KOPT-K1 (cell line): ENCODE data around the gene CAPRIN1.
"Not testable (repeated sequence)": the region's sequence is repeated elsewhere in the genome, so short reads cannot be mapped to it uniquely, and the experiment has no call there.

Experiments
- H3K27ac ChIP-seq: fragments of 200-600 bp; sonication (generic); 2 replicates; pipeline ENCODE4 v1.5.1; 2016; ENCODE audit warnings: antibody characterized with exemption, mild to moderate bottlenecking, low read depth, low read length; ENCODE audit not compliant: poor library complexity, severe bottlenecking
- H3K36me3 ChIP-seq: fragments of 200-600 bp; sonication (generic); 2 replicates; pipeline ENCODE4 v1.5.1; 2017; ENCODE audit warnings: antibody characterized with exemption, mild to moderate bottlenecking, low read length, moderate library complexity; ENCODE audit not compliant: insufficient read depth
- H3K9me3 ChIP-seq: fragments of 200-600 bp; sonication (generic); 2 replicates; pipeline ENCODE4 v1.5.1; 2017; ENCODE audit warnings: antibody characterized with exemption, low read length, mild to moderate bottlenecking; ENCODE audit not compliant: insufficient read depth, poor library complexity, severe bottlenecking

CAPRIN1 gene

DNA sequence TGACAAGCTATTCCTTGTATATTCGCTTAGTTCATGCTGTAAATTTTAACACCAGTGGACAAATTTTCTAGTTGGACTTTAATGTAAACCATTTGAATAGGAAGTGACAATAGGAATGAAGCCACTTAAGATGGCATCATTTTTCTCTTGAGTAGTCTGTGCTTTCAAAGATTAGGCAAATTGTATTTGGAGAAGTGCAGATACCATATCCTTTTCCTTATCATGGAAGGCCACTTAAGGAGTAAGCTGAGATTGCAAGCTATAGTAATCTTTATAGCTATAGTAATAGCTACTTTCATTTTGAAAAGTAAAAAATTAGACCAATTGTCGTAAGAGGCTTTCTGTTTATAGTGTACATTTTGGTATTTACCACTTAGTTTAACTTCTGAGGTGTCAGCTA, 12.8 kb downstream of the CAPRIN1 start:
- H3K9me3 ChIP-seq: no peaks in the 10 kb centered on the region
- peaks cover 92% of the 10 kb centered on the region for H3K36me3 ChIP-seq
- H3K27ac ChIP-seq: no peak overlapping the region

DNA sequence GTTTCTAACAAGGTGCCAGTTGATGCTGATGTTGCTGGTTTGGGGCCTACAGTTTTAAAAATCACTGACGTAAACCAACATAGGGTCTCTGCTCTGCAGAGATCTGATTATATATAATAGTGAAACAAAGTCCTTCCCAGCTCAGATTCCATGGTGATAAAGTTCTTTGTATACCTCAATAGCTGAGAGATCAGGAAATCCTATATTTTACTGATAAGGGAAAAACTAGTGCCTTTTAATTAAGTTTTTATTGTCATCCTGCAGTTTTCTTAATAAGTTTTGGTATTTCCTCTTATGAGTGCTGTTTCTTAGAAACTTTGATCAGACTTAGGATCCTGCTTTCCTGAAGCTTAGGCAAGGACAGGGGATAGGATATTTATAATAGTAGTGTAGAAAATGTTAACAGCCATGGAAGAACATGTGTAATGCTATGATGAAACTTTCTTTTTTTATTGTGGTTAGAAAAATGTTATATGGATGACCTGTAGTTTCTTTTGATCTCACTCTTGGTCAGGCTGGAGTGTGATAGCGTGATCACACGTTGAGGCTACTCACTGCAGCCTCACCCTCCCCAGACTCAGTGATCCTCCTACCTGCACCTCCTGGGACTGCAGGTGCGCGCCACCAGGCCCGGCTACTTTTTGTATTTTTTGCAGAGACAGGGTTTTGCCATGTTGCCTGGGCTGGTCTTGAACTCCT, 14.1 kb downstream of the CAPRIN1 start:
- Histone ChIP-seq H3K9me3 (no peaks in the 10 kb centered on the region), H3K36me3 (peaks cover 92% of the 10 kb centered on the region), H3K27ac (no peak overlapping the region)

DNA sequence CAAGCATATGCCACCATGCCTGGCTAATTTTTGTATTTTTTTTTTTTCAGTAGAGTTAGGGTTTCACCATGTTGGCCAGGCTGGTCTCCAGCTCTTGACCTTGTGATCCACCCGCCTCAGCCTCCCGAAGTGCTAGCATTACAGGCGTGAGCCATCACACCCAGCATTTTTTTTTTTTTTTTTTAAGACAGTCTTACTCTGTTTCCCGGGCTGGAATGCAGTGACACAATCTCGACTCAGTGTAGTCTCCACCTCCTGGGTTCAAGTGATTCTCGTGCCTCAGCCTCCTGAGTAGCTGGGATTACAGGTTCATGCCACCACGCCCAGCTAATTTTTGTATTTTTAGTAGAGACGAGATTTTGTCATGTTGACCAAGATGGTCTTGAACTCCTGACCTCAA, 15.2 kb downstream of the CAPRIN1 start:
- not testable (repeated sequence) for H3K27ac ChIP-seq, H3K9me3 ChIP-seq
- H3K36me3 ChIP-seq: peaks cover 92% of the 10 kb centered on the region

DNA sequence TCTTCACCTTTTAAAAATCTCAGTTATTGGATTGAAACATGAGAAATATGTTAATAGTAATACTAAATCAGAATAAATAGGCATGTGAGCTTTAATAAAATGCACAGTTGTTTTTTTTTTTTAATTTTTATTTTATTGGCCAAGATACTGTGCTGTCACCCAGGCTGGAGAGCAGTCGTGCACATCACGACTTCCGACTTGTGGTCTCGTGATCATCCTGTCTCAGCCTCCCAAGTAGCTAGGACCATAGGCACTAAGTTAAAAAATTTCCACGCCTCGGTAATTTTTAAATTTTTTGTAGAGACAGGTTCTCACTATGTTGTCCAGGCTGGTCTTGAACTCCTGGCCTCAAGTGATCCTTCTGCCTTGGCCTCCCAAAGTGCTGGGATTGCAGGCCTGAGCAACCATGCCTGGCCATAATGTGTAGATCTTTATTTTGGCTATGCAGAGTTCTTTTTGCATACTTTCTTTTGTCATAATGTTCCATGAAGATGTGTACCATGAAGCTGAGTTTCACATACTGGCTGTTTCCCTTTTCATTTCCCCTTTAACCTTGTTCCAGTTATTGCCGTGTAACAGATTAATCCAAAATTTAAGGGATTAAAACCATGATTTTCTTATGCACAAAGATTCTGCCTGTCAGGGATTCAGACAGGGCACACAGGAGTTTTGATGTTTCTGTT, 16.0 kb downstream of the CAPRIN1 start:
- H3K9me3 ChIP-seq: no peaks in the 10 kb centered on the region
- peaks cover 92% of the 10 kb centered on the region for H3K36me3 ChIP-seq
- no peak overlapping the region for H3K27ac ChIP-seq

DNA sequence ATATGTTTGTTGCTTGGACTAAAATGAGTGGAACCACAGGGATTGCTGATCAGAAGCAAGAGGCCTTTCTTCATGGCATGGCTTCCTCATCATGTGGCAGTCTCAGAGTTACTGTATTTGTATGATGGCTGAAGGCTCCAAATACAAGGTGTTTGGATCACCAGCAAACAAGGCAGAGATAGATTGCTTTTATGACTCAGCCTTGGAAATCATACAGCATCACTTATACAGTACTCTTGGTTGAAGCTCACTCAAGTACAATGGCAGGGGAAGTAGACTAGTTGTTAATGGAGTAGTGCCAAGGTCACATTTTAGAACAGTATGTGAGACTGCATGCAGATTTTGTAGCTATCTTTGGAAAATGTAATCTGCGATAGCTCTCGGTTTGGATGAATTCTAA, 16.6 kb downstream of the CAPRIN1 start:
- Histone ChIP-seq H3K27ac (no peak overlapping the region), H3K9me3 (no peaks in the 10 kb centered on the region), H3K36me3 (peaks cover 92% of the 10 kb centered on the region)

DNA sequence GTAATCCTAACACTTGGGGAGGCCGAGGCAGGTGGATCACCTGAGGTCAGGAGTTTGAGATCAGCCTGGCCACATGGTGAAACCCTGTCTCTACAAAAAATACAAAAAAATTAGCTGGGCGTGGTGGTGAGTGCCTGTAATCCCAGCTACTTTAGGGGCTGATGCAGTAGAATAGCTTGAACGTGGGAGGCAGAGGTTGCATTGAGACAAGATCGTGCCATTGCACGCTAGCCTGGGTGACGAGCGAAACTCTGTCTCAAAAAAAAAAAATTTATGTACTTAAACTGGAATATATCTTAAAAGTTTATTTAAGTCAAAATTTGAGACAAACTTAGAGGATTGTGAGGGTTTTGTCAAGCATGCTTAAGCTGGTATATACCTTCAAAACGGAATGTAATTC, 19.8 kb downstream of the CAPRIN1 start:
- not testable (repeated sequence) for H3K27ac ChIP-seq, H3K9me3 ChIP-seq
- peaks cover 94% of the 10 kb centered on the region for H3K36me3 ChIP-seq

DNA sequence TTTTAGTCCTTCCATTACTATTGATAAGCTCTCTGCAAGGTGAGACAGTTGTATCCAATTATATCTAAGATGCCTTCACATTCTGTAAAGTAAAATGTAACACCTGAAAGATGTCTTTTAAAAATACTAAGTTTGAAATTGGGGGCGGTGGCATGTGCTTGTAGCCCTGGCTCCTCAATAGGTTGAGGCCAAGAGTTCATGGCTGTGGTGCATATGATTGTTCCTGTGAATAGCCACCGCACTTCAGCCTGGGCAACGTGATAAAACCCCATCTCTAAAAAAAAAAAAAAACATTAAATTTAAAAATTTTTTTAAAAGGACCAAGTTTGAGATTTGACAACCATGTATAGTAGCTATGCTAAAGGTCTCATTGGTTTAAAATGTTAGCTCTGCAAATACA, 20.5 kb downstream of the CAPRIN1 start:
- H3K27ac ChIP-seq: no peak overlapping the region
- peaks cover 95% of the 10 kb centered on the region for H3K36me3 ChIP-seq
- H3K9me3 ChIP-seq: no peaks in the 10 kb centered on the region

DNA sequence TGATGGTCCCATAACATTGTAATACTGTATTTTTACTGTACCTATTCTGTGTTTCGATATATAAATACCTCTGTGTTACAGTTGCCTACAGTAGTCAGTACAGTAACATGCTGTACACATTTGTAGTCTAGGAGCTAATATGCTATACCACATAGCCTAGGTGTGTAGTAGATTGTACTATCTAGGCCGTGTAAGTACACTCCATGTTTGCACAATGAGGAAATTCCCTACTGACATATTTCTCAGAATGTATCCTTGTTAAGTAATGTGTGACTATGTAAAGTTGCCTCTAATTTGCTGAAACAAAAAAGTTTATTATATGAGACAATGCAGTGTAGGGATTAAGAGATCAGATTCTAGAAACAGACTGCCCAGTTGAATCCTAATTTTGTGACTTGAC, 21.3 kb downstream of the CAPRIN1 start:
- Histone ChIP-seq H3K36me3 (peaks cover 95% of the 10 kb centered on the region), H3K27ac (no peak overlapping the region), H3K9me3 (no peaks in the 10 kb centered on the region)

DNA sequence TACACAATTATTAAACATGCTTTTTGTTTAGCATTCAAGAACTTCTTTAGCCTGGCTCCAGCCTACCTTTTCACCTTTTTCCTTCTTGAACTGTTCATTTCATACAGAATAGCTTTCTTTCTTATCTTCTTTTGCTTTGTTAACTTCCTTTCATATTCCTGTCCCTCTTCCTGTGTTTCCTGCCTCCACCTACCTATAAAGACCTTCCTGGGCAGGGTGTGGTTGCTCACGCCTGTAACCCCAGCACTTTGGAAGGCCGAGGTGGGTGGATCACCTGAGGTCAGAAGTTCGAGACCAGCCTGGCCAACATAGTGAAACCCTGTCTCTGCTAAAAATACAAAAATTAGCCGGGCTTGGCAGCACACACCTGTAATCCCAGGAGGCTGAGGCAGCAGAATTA, 22.9 kb downstream of the CAPRIN1 start:
- no peaks in the 10 kb centered on the region for H3K9me3 ChIP-seq
- H3K36me3 ChIP-seq: peaks cover 100% of the 10 kb centered on the region
- H3K27ac ChIP-seq: no peak overlapping the region

DNA sequence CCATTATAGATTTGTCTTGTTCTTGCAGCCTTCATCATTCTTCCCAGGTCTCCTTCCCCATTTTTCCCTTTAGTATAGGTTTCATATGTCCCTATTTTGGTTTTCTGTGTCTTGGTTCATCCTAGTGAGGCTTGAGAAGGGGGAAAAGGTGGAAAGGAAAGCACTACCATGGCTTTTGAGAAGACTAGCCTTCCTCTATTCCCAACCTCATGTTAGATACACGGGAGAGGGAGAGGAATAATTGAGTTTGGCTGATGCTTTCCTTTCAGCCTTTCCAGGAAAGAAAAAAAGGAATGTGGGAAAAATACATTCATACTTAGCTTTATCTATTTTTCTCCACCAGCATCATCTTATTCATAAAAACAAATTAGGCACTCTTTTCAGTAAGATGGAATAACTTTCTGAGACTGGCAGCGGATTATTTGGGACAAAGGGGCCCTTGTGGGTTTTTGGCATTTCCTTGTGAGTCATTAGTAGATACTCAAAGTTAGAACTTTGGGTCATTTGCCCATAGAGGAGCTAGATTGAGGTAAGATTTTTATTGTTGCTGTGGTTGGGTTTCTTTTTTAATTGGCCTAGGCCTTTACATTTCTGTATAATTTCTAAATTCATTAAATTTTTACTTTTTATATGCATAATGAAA, 23.8 kb downstream of the CAPRIN1 start:
- Histone ChIP-seq H3K36me3 (peaks cover 100% of the 10 kb centered on the region), H3K27ac (no peak overlapping the region), H3K9me3 (no peaks in the 10 kb centered on the region)

DNA sequence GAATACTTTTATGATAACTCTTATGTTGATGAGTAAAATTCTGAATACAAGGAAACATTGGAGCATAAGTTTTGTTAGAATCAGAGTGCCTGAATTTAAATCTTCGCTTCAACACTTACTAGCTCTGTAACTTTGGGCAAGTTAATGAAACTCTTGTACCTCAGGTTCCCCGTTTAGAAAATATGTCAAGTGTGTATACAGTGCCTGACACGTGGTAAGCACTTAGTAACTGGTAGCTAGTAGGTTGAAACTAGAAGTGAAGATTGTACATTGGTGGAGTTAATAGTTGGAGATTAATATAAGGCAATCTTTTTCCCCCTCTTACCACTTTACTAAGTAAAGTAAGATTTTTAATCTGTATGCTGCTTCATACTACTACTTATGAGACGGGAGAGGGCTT, 29.1 kb downstream of the CAPRIN1 start:
- Histone ChIP-seq H3K27ac (no peak overlapping the region), H3K36me3 (peaks cover 100% of the 10 kb centered on the region), H3K9me3 (no peaks in the 10 kb centered on the region)

DNA sequence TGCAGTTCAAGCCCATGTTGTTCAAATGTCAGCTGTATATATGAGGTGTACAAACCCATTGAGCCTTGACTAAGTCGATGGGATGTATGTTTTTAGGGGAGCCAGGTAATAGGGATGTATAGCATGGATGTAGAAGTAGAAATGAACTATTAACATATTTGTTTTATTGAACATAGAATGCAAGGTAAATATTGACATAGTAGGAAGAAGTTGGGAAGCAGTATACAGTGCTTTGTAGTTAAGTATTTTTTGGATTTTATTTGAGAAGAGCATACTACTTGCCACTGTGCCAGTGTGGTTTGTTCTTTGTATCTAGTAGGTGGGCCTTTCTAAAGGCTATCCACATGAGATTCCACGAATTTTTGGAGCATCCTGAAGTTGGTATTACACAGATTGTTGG, 33.1 kb downstream of the CAPRIN1 start:
- H3K27ac ChIP-seq: no peak overlapping the region
- H3K36me3 ChIP-seq: peaks cover 100% of the 10 kb centered on the region
- H3K9me3 ChIP-seq: no peaks in the 10 kb centered on the region

DNA sequence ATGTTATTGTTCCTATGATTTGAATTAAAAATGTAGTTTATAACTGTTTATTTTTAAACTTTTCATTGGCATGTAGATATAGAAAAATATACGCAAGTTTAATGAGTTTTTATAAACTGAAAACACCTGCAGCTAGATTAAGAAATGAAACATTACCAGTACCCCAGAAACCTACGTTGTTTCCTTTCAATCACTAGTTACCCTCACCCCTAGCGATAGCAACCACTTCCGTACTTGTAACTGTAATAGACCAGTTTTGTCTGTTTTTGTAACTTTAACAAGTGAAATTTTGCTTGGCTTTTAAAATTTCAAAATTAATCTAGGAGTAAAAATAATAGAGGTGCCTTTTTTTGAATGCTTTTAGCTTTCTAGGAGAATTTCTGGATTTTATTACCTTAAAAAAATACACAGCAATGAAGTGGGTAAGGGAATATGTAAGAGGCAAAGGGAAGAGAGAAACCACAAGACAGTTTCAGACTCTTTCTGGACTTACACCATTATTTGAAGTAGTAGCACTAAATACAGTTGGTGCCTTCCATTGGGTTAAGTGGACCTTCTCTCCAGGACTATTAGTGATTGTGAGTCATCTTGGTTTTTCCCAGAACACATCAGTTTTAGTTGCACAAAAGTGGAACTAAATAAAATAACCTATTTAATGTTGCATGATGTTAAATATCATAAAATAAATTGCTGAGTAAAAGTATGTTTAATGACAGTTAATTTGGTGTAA, 35.2 kb downstream of the CAPRIN1 start:
- H3K36me3 ChIP-seq: peaks cover 100% of the 10 kb centered on the region
- no peak overlapping the region for H3K27ac ChIP-seq
- no peaks in the 10 kb centered on the region for H3K9me3 ChIP-seq

DNA sequence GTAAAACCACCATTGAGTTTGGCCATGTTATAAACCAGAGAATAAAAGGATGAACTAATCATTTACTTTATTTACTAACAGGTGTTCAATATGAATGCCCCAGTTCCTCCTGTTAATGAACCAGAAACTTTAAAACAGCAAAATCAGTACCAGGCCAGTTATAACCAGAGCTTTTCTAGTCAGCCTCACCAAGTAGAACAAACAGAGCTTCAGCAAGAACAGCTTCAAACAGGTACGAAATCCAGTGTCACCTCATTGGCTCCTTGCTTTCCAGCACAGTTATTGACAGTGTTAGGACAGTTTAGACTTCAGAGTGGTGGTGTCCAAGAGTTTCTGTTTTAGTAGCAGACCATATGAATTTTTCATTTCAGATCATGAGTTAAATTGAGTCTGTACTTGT, 40.3 kb downstream of the CAPRIN1 start:
- Histone ChIP-seq H3K27ac (no peak overlapping the region), H3K36me3 (peaks cover 100% of the 10 kb centered on the region), H3K9me3 (no peaks in the 10 kb centered on the region)

DNA sequence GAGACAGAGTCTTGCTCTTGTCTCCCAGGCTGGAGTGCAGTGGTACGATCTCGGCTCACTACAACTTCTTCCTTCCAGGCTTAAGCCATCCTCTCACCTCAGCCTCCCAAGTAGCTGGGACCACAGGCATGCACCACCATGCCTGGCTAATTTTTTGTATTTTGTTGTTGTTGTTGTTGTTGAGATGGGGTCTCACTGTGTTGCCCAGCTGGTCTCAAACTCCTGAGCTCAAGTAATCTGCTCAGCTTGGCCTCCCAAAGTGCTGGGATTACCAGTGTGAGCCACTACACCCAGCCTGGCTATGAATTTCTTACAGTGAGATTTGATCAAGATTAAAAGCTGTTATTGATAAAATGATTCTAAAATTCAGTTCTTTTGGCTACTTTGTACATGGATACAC, 43.4 kb downstream of the CAPRIN1 start:
- H3K36me3 ChIP-seq: peaks cover 100% of the 10 kb centered on the region

More for the DNA sequence above, 43.4 kb downstream of the CAPRIN1 start:
- not testable (repeated sequence) for H3K27ac ChIP-seq, H3K9me3 ChIP-seq
